HEK293 (cell line): ENCODE results near the gene IDH3A.

Source experiments
- CTCF ChIA-PET: fragments of 350-600 bp; formaldehyde crosslinking; extraction: SDS; loops from one replicate; lab custom pipeline; 2021; ENCODE audit warnings: antibody characterized with exemption; lab: Yijun Ruan, JAX
- POLR2A ChIA-PET: fragments of 300-600 bp; formaldehyde crosslinking; extraction: SDS; loops from one replicate; lab custom pipeline; 2020; ENCODE audit warnings: antibody characterized with exemption, inconsistent platforms; lab: Yijun Ruan, JAX
- H3K27ac ChIP-seq: fragments of 200-500 bp; sonication (Bioruptor generic); 2 replicates; pipeline ENCODE4 v1.5.1; 2014; ENCODE audit warnings: low read depth, low read length, control low read depth, inconsistent platforms; ENCODE audit errors: extremely low read depth
- H3K36me3 ChIP-seq, 2 experiments: fragments of 200-500 bp in 1 of 2; sonication (Bioruptor generic) in 1 of 2; 1 replicate in 1 of 2; 2 replicates in 1 of 2; pipeline ENCODE4 v1.5.1; 2014 to 2017; ENCODE audit warnings: inconsistent platforms in 2 of 2, low read length in 2 of 2; ENCODE audit not compliant: control insufficient read depth in 2 of 2, insufficient read depth in 1 of 2
- H3K4me1 ChIP-seq: fragments of 200-500 bp; sonication (Bioruptor generic); 2 replicates; pipeline ENCODE4 v1.5.1; 2014; ENCODE audit warnings: mild to moderate bottlenecking, low read length, inconsistent platforms; ENCODE audit not compliant: control insufficient read depth, insufficient read depth
- H3K4me3 ChIP-seq: 2 replicates; pipeline ENCODE4 v1.5.1; 2011; ENCODE audit warnings: low read depth, mild to moderate bottlenecking, control low read depth, low read length, moderate library complexity
- H3K9me3 ChIP-seq: fragments of 200-500 bp; sonication (Bioruptor generic); 2 replicates; pipeline ENCODE4 v1.5.1; 2014; ENCODE audit warnings: low read depth, low read length, inconsistent platforms; ENCODE audit not compliant: control insufficient read depth, insufficient read depth
- BCL11A ChIP-seq: fragments of 450-650 bp; formaldehyde crosslinking; IDR thresholded peaks from 2 replicates; pipeline ENCODE4 v1.5.1; 2016; ENCODE audit warnings: low read depth, missing biosample characterization, missing genetic modification characterization
- OSR2 ChIP-seq: fragments of 450-650 bp; formaldehyde crosslinking; IDR thresholded peaks from 2 replicates; pipeline ENCODE4 v1.5.1; 2016; ENCODE audit warnings: missing biosample characterization, missing genetic modification characterization
- PRDM2 ChIP-seq: fragments of 450-650 bp; formaldehyde crosslinking; IDR thresholded peaks from 2 replicates; pipeline ENCODE4 v1.5.1; 2016; ENCODE audit warnings: missing biosample characterization, missing genetic modification characterization, borderline replicate concordance
- WT1 ChIP-seq: fragments of 450-650 bp; formaldehyde crosslinking; IDR thresholded peaks from 2 replicates; pipeline ENCODE4 v1.5.1; 2016; ENCODE audit warnings: missing biosample characterization, missing genetic modification characterization
- ZFP3 ChIP-seq: fragments of 450-650 bp; formaldehyde crosslinking; IDR thresholded peaks from 2 replicates; pipeline ENCODE4 v1.5.1; 2016; ENCODE audit warnings: low read depth, missing biosample characterization, missing genetic modification characterization
- ZIC2 ChIP-seq: fragments of 450-650 bp; formaldehyde crosslinking; IDR thresholded peaks from 2 replicates; pipeline ENCODE4 v1.5.1; 2016; ENCODE audit warnings: missing biosample characterization, missing genetic modification characterization
- ZNF133 ChIP-seq: fragments of 450-650 bp; formaldehyde crosslinking; IDR thresholded peaks from 2 replicates; pipeline ENCODE4 v1.5.1; 2016; ENCODE audit warnings: missing biosample characterization, missing genetic modification characterization
- ZNF23 ChIP-seq: fragments of 450-650 bp; formaldehyde crosslinking; IDR thresholded peaks from 2 replicates; pipeline ENCODE4 v1.5.1; 2016; ENCODE audit warnings: missing biosample characterization, missing genetic modification characterization, borderline replicate concordance
- ZNF341 ChIP-seq: fragments of 450-650 bp; formaldehyde crosslinking; IDR thresholded peaks from 2 replicates; pipeline ENCODE4; 2016; ENCODE audit warnings: low read depth, missing biosample characterization, missing genetic modification characterization
- ZNF416 ChIP-seq: fragments of 450-650 bp; formaldehyde crosslinking; IDR thresholded peaks from 2 replicates; pipeline ENCODE4 v1.5.1; 2016; ENCODE audit warnings: missing biosample characterization, missing genetic modification characterization
- ZNF560 ChIP-seq: fragments of 450-650 bp; formaldehyde crosslinking; IDR thresholded peaks from 2 replicates; pipeline ENCODE4 v1.5.1; 2017; ENCODE audit warnings: missing biosample characterization, missing genetic modification characterization, borderline replicate concordance
- ZNF639 ChIP-seq: fragments of 450-650 bp; formaldehyde crosslinking; IDR thresholded peaks from 2 replicates; pipeline ENCODE4 v1.5.1; 2016; ENCODE audit warnings: missing biosample characterization, missing genetic modification characterization
- ZNF701 ChIP-seq: fragments of 450-650 bp; formaldehyde crosslinking; IDR thresholded peaks from 2 replicates; pipeline ENCODE4 v1.5.1; 2016; ENCODE audit warnings: missing biosample characterization, missing genetic modification characterization
- ZNF707 ChIP-seq: fragments of 450-650 bp; formaldehyde crosslinking; IDR thresholded peaks from 2 replicates; pipeline ENCODE4 v1.5.1; 2016; ENCODE audit warnings: missing biosample characterization, missing genetic modification characterization
- ZNF768 ChIP-seq: fragments of 450-650 bp; formaldehyde crosslinking; IDR thresholded peaks from 2 replicates; pipeline ENCODE4 v1.5.1; 2018; ENCODE audit warnings: missing biosample characterization, mild to moderate bottlenecking, missing genetic modification characterization
- ZNF837 ChIP-seq: fragments of 450-650 bp; formaldehyde crosslinking; IDR thresholded peaks from 2 replicates; pipeline ENCODE4 v1.5.1; 2016; ENCODE audit warnings: missing biosample characterization, missing genetic modification characterization

IDH3A gene

GRCh38 chr15:78212546-78213424 lies 63.6 kb downstream of the IDH3A start (continued):
- TF ChIP-seq ZNF639 (peak; percentile 65; the same call in 1 of the 2 replicates), WT1 (tag by site-specific recombination) (peak; percentile 70), ZNF133 (no peak), ZNF416 (tag by site-specific recombination) (no peak), ZNF837 (tag by site-specific recombination) (no peak), ZIC2 (tag by site-specific recombination) (peak; percentile 100), ZNF701 (tag by site-specific recombination) (0 out of 2 replicates have a peak, but pooled peaks have one; percentile 41), ZFP3 (tag by site-specific recombination) (no peak), ZNF23 (tag by site-specific recombination) (no peak), ZNF707 (no peak), OSR2 (tag by site-specific recombination) (peak; percentile 81)

GRCh38 chr15:78213425-78213750 lies 64.2 kb downstream of the IDH3A start:
- peaks cover 12% of the 10 kb centered on the region for H3K4me1 ChIP-seq
- TF ChIP-seq PRDM2 (0 out of 2 replicates have a peak, but pooled peaks have one; percentile 47), ZNF560 (tag by site-specific recombination) (no peak)
- TF ChIP-seq, all 188 proteins: peak for 1
- ChIA-PET CTCF (interaction anchor here (0.6 to 8.1 kb wide), 6 partner anchors 14 to 105 kb away, joined by 3 to 56 read pairs (median 4); no protein-coding TSS in a partner anchor), POLR2A (no interaction called here)
- Histone ChIP-seq H3K36me3 (no peaks in the 10 kb centered on the region), H3K27ac (no peak overlapping the region), H3K9me3 (no peaks in the 10 kb centered on the region), H3K4me3 (no peak overlapping the region)

- ChIA-PET POLR2A (no interaction called here), CTCF (interaction anchor here (1.2 to 8.1 kb wide), 5 partner anchors 14 to 105 kb away, joined by 3 to 56 read pairs (median 6); no protein-coding TSS in a partner anchor)
- H3K4me3 ChIP-seq = no peak overlapping the region
- no peak overlapping the region for H3K27ac ChIP-seq
- no peaks in the 10 kb centered on the region for H3K36me3 ChIP-seq
- H3K4me1 ChIP-seq = peaks cover 12% of the 10 kb centered on the region
- H3K9me3 ChIP-seq = no peaks in the 10 kb centered on the region
- TF ChIP-seq ZNF768 (tag by site-specific recombination) (no peak), ZNF341 (peak; percentile 63; the same call in 1 of the 2 replicates), BCL11A (tag by site-specific recombination) (no peak)
These were observed 64.8 kb downstream of the IDH3A start for GRCh38 chr15:78213956-78214355.
